ENCODE results near the gene ACSL1.

The ACSL1 gene

GRCh38 chr4:184774152-184774551, 51.6 kb downstream of the ACSL1 start:
- no peak for DNase-seq
- in situ Hi-C loops (cut with HindIII; ENCODE audit: low pct_ligation_motif_present, low pct_unique_long_range_greater_than_20kb, low sequenced_read_pairs) = no loop called here

- no peak for DNase-seq
- in situ Hi-C loops (cut with HindIII; ENCODE audit: low pct_ligation_motif_present, low pct_unique_long_range_greater_than_20kb, low sequenced_read_pairs) = no loop called here
These were observed 54.4 kb downstream of the ACSL1 start for GRCh38 chr4:184771416-184771815.

GRCh38 chr4:184769141-184769765, 56.5 kb downstream of the ACSL1 start:
- in situ Hi-C loops (cut with HindIII; ENCODE audit: low pct_ligation_motif_present, low pct_unique_long_range_greater_than_20kb, low sequenced_read_pairs) = no loop called here

GRCh38 chr4:184768296-184768695, 57.5 kb downstream of the ACSL1 start:
- no peak for DNase-seq
- in situ Hi-C loops (cut with HindIII; ENCODE audit: low pct_ligation_motif_present, low pct_unique_long_range_greater_than_20kb, low sequenced_read_pairs) = no loop called here

More at GRCh38 chr4:184769141-184769765, 56.5 kb downstream of the ACSL1 start:
- DNase-seq = no peak

GRCh38 chr4:184766446-184766845, 59.3 kb downstream of the ACSL1 start:
- in situ Hi-C loops (cut with HindIII; ENCODE audit: low pct_ligation_motif_present, low pct_unique_long_range_greater_than_20kb, low sequenced_read_pairs) = no loop called here
- no peak for DNase-seq

- DNase-seq = no peak
- in situ Hi-C loops (cut with HindIII; ENCODE audit: low pct_ligation_motif_present, low pct_unique_long_range_greater_than_20kb, low sequenced_read_pairs) = no loop called here
These were observed 60.1 kb downstream of the ACSL1 start for GRCh38 chr4:184765473-184766340.

- in situ Hi-C loops (cut with HindIII; ENCODE audit: low pct_ligation_motif_present, low pct_unique_long_range_greater_than_20kb, low sequenced_read_pairs) = no loop called here
- no peak for DNase-seq
These were observed 61.2 kb downstream of the ACSL1 start for GRCh38 chr4:184764601-184765000.

- DNase-seq = no peak
- in situ Hi-C loops (cut with HindIII; ENCODE audit: low pct_ligation_motif_present, low pct_unique_long_range_greater_than_20kb, low sequenced_read_pairs) = no loop called here
These were observed 62.5 kb downstream of the ACSL1 start for GRCh38 chr4:184763150-184763780.

- DNase-seq = no peak
- in situ Hi-C loops (cut with HindIII; ENCODE audit: low pct_ligation_motif_present, low pct_unique_long_range_greater_than_20kb, low sequenced_read_pairs) = no loop called here
These were observed 63.7 kb downstream of the ACSL1 start for GRCh38 chr4:184762100-184762499.

GRCh38 chr4:184760681-184761080, 65.1 kb downstream of the ACSL1 start:
- DNase-seq = no peak
- in situ Hi-C loops (cut with HindIII; ENCODE audit: low pct_ligation_motif_present, low pct_unique_long_range_greater_than_20kb, low sequenced_read_pairs) = no loop called here

GRCh38 chr4:184757810-184758209, 68.0 kb downstream of the ACSL1 start:
- in situ Hi-C loops (cut with HindIII; ENCODE audit: low pct_ligation_motif_present, low pct_unique_long_range_greater_than_20kb, low sequenced_read_pairs) = no loop called here
- no peak for DNase-seq

- no peak for DNase-seq
- in situ Hi-C loops (cut with HindIII; ENCODE audit: low pct_ligation_motif_present, low pct_unique_long_range_greater_than_20kb, low sequenced_read_pairs) = no loop called here
These were observed 69.4 kb downstream of the ACSL1 start for GRCh38 chr4:184756399-184756798.

- no peak for DNase-seq
- in situ Hi-C loops (cut with HindIII; ENCODE audit: low pct_ligation_motif_present, low pct_unique_long_range_greater_than_20kb, low sequenced_read_pairs) = no loop called here
These were observed 70.5 kb downstream of the ACSL1 start for GRCh38 chr4:184755278-184755677.

GRCh38 chr4:184752496-184753275, 73.1 kb downstream of the ACSL1 start:
- DNase-seq = no peak
- in situ Hi-C loops (cut with HindIII; ENCODE audit: low pct_ligation_motif_present, low pct_unique_long_range_greater_than_20kb, low sequenced_read_pairs) = no loop called here

GRCh38 chr4:184751585-184751956, 74.2 kb downstream of the ACSL1 start:
- DNase-seq = no peak
- in situ Hi-C loops (cut with HindIII; ENCODE audit: low pct_ligation_motif_present, low pct_unique_long_range_greater_than_20kb, low sequenced_read_pairs) = no loop called here

- in situ Hi-C loops (cut with HindIII; ENCODE audit: low pct_ligation_motif_present, low pct_unique_long_range_greater_than_20kb, low sequenced_read_pairs) = no loop called here
These were observed 74.7 kb downstream of the ACSL1 start for GRCh38 chr4:184750926-184751584.

GRCh38 chr4:184748251-184748652, 77.5 kb downstream of the ACSL1 start:
- in situ Hi-C loops (cut with HindIII; ENCODE audit: low pct_ligation_motif_present, low pct_unique_long_range_greater_than_20kb, low sequenced_read_pairs) = no loop called here
- DNase-seq = no peak

More at GRCh38 chr4:184750926-184751584, 74.7 kb downstream of the ACSL1 start:
- no peak for DNase-seq

- no peak for DNase-seq
- in situ Hi-C loops (cut with HindIII; ENCODE audit: low pct_ligation_motif_present, low pct_unique_long_range_greater_than_20kb, low sequenced_read_pairs) = no loop called here
These were observed 78.5 kb downstream of the ACSL1 start for GRCh38 chr4:184747034-184747830.
